RWPE1 (cell line): ENCODE measurements around the gene NHERF1.

Experiments used
- CTCF ChIA-PET: fragments of 350-600 bp; sonication (Branson Sonifier 250); formaldehyde crosslinking; extraction: SDS; loops from one replicate; lab custom pipeline; 2021; lab: Yijun Ruan, JAX
- POLR2A ChIA-PET: fragments of 400-600 bp; formaldehyde crosslinking; extraction: SDS; loops from one replicate; lab custom pipeline; 2020; ENCODE audit warnings: antibody characterized with exemption; ENCODE audit not compliant: low non-redundant PET; lab: Yijun Ruan, JAX
- DNase-seq: peaks from one replicate; pipeline ENCODE4 v3.0.0; 2012; ENCODE audit warnings: low spot score
- H3K27ac ChIP-seq: fragments of 450-650 bp; 2 replicates; pipeline ENCODE4 v1.5.1; 2017
- CTCF ChIP-seq: fragments of 450-650 bp; conservative IDR thresholded peaks from 2 replicates; pipeline ENCODE4 v1.5.1; 2017; ENCODE audit warnings: low read depth, mild to moderate bottlenecking

Gene NHERF1

DNA sequence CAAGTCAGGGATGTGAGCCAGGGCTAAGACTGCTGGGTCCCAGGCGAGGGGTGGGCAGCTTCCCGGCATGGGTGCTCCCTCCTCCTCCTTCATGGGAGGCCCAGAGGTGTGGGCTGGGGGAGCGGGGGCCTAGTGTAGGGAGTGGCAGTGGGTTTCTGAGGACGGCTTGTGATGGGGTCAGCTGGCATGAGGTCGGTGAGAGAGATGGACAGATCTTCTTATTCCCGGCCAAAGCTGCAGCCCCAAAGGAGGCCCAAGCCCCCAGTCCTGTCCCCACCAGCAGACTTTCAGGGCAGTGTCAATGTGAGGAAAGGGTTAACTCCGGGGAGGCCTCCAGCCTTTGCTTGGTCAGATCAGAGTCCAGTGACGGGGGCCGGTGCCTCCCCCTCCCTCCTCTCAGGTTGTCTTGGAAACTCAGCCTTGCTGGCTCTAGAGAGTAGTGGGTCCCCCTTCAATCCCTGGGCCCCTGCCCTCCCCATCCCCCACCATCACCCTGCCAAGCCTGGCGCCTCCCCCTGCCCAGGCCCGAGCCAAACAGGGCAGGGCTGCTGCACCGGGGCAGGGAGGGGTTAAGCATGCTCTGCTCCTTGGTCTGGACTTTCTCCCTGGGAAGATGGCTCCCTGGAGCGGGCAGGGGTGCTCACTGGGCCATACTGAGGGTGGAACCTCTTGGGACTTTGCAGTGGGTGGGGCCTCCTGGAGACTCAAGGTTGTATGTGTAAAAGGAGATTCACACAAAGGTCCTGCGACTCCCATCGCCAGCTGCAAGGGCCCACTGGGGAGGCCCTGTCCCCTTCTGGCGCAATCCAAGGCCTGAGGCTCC lies 15.3 kb downstream of the NHERF1 start:
- H3K27ac ChIP-seq: peak overlapping the region; percentile 100
- POLR2A ChIA-PET: no interaction called here
- CTCF ChIA-PET: no interaction called here
- TF ChIP-seq CTCF: no peak
- no peak for DNase-seq

DNA sequence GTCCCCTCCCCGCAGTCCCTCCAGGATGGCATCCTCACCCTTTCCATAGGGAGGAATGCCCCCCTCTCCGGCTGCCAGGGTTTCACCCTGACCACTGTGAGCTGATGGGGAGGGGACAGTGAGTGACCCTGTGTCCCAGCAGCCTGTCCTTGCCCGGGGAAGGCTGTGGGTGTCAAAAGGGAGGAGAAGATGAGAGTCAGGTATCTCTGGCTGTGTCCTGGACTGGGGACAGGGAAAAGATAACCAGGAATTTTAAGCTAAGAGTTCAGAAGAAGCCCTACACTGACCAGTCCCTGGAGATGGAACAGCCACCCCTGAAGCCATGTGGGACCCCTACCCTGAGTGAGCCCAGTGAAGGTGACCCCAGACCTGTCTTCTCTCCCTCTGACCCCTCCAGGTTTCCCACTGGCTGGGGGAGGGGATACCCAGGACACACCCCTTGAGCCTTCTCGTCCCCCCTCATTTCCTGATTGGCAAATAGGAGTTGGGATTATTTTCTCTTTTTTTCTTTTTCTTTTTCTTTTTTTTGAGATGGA lies 16.4 kb downstream of the NHERF1 start:
- TF ChIP-seq CTCF: no peak
- POLR2A ChIA-PET: no interaction called here
- CTCF ChIA-PET: interaction anchor here (0.6 kb wide), 1 partner anchor 76 kb away, joined by 3 read pairs; no protein-coding TSS in a partner anchor
- peak overlapping the region; percentile 100 for H3K27ac ChIP-seq
- no peak for DNase-seq

- no peak for DNase-seq
- ChIA-PET CTCF (interaction anchor here (0.8 kb wide), 1 partner anchor 25 kb away, joined by 6 read pairs; no protein-coding TSS in a partner anchor), POLR2A (no interaction called here)
- TF ChIP-seq CTCF: no peak
- H3K27ac ChIP-seq: peak overlapping the region; percentile 100
Measured at GRCh38 chr17:74766413-74766812, 18.0 kb downstream of the NHERF1 start.

DNA sequence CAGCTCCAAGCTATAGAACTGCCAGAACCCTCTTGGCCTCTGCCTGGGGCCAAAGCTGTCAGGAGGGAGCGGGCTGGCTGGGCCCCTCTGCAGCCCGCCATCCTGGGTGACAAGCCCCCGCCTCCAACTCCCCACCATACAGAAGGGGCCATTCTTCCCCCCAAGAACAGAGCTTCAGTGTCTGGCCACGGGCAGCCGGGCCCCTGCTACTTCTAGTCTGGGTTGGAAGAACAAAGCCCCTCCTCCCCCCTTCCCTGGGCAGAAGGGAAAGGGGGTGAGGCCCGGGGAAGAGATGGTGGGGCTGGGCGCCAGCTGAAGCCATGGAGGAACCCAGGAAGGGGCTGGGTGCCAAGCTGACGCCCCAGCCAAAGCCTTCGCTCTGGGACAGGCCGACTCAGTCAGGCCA lies 18.7 kb downstream of the NHERF1 start:
- no peak for TF ChIP-seq CTCF
- DNase-seq: no peak
- CTCF ChIA-PET: interaction anchor here (0.6 to 1.2 kb wide), 3 partner anchors 22 to 109 kb away, joined by 3 to 6 read pairs (median 3); no protein-coding TSS in a partner anchor
- POLR2A ChIA-PET: no interaction called here
- H3K27ac ChIP-seq: peak overlapping the region; percentile 79

DNA sequence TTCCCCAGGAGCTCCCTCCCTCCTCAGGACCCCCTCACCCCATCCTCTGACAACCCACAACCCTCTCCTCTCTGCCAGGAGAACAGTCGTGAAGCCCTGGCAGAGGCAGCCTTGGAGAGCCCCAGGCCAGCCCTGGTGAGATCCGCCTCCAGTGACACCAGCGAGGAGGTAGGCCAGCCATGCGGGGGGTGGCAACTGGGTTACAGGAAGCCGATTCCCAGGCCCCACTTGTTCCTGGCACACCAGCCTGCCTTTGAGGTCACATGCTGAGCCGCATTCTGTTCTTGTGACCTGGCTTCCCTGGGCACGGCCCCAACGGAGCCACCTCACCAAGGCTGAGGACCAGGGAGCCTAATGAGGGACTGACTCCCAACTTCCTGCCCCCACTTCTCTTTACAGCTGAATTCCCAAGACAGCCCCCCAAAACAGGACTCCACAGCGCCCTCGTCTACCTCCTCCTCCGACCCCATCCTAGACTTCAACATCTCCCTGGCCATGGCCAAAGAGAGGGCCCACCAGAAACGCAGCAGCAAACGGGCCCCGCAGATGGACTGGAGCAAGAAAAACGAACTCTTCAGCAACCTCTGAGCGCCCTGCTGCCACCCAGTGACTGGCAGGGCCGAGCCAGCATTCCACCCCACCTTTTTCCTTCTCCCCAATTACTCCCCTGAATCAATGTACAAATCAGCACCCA lies 19.8 kb downstream of the NHERF1 start:
- ChIA-PET CTCF (interaction anchor here (0.5 to 1.2 kb wide), 2 partner anchors 18 to 111 kb away, joined by 3 to 4 read pairs; no protein-coding TSS in a partner anchor), POLR2A (no interaction called here)
- H3K27ac ChIP-seq: peak overlapping the region; percentile 79
- TF ChIP-seq CTCF: no peak
- no peak for DNase-seq

GRCh38 chr17:74768763-74769114 lies 20.3 kb downstream of the NHERF1 start:
- peak overlapping the region; percentile 79 for H3K27ac ChIP-seq
- TF ChIP-seq CTCF: no peak
- CTCF ChIA-PET: no interaction called here
- no peak for DNase-seq
- POLR2A ChIA-PET: interaction anchor here (0.8 to 1.4 kb wide), 3 partner anchors 9 to 24 kb away, joined by 3 to 7 read pairs (median 5); no protein-coding TSS in a partner anchor
